ENCODE results near the gene SPRR2A. TPM values are rescaled to one million over a fixed set of nuclear protein-coding genes. Genes with fewer than 3 reads are reported as not detected.

Gene SPRR2A
- not detected for total RNA-seq

GRCh38 chr1:153057375-153057774 is at the start of gene SPRR2A:
TSS of gene SPRR2A (minus strand) at chr1:153057512. CDS start at chr1:153056735, 777 bp downstream.
- H3K27ac ChIP-seq, result no peak within 1 kb of the TSS
- H3K4me1 ChIP-seq, result no peaks in the 10 kb centered on the region
- no peak within 1 kb of the TSS for H3K9ac ChIP-seq (ENCODE audit: low read depth in 2 of 2, low read length in 2 of 2)
- no peaks in the 10 kb centered on the region for H3K27me3 ChIP-seq
- H3K4me3 ChIP-seq, result no peak within 1 kb of the TSS
- no peaks in the 10 kb centered on the region for H3K9me3 ChIP-seq
- no peak for TF ChIP-seq CTCF (IDR thresholded peaks at IDR 0.05)
- H3K36me3 ChIP-seq, result no peaks in the 10 kb centered on the region
- DNase-seq, result no peak
- intact Hi-C loops (cut with DNase I), result no loop called here

DNA sequence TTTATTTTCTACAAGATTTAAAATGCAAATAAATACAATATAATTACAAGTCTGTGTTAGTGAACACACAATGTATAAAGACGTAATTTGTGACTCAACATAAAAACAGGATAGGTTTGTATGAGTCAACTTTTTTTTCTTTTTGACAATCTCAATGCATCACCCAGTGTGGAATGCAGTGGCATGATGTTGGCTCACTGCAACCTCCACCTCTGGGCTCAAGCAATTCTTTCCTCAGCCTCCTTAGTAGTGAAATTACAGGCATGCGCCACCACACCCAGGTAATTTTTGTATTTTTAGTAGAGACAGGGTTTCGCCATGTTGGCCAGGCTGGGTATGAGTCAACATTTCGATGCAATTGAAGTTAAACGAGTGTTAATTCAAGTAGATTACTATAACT is 42.9 kb upstream of the SPRR2A start:
- H3K27ac ChIP-seq, result no peak overlapping the region

DNA sequence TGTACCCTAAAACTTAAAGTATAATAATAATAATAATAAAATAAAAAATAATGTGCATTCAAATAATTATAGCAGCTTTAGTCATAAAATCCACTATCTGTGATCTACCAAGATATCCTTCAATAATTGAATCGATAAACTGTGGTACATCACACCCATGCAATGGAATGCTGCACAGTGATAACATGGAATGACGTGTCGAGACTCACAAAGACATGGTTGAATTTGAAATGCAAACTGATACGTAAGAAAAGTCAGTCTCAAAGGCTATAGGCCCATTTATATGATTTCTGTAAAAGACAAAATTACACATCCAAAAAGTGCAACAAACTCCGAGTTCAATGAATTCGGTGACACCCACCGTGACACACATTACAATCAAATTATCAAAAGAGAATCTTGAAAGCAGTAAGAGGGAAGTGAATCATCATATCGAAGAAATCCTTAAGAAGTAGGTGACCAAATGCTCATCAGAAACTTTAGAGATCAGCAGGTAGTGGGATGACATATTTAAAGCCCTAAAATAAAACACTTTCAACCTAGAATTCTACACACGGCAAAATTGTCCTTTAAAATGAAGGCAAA is 42.2 kb upstream of the SPRR2A start:
- H3K36me3 ChIP-seq, result no peaks in the 10 kb centered on the region
- no peak for TF ChIP-seq CTCF (IDR thresholded peaks at IDR 0.05)
- no peak for DNase-seq
- no peaks in the 10 kb centered on the region for H3K4me1 ChIP-seq
- no peak overlapping the region for H3K4me3 ChIP-seq
- no peak overlapping the region for H3K27ac ChIP-seq
- H3K9me3 ChIP-seq, result no peaks in the 10 kb centered on the region
- intact Hi-C loops (cut with DNase I), result no loop called here
- no peaks in the 10 kb centered on the region for H3K27me3 ChIP-seq
- no peak overlapping the region for H3K9ac ChIP-seq (ENCODE audit: low read depth in 2 of 2, low read length in 2 of 2)

More for the DNA sequence above, 42.9 kb upstream of the SPRR2A start:
- H3K4me1 ChIP-seq, result no peaks in the 10 kb centered on the region
- no peak for DNase-seq
- no peak overlapping the region for H3K4me3 ChIP-seq
- H3K27me3 ChIP-seq, result no peaks in the 10 kb centered on the region
- intact Hi-C loops (cut with DNase I), result no loop called here
- H3K36me3 ChIP-seq, result no peaks in the 10 kb centered on the region
- TF ChIP-seq CTCF (IDR thresholded peaks at IDR 0.05), result no peak
- H3K9me3 ChIP-seq, result no peaks in the 10 kb centered on the region
- H3K9ac ChIP-seq (ENCODE audit: low read depth in 2 of 2, low read length in 2 of 2), result no peak overlapping the region

- no peak for TF ChIP-seq CTCF (IDR thresholded peaks at IDR 0.05)
- H3K27me3 ChIP-seq, result no peaks in the 10 kb centered on the region
- no peaks in the 10 kb centered on the region for H3K9me3 ChIP-seq
- no peak overlapping the region for H3K4me3 ChIP-seq
- no peak overlapping the region for H3K9ac ChIP-seq (ENCODE audit: low read depth in 2 of 2, low read length in 2 of 2)
- no peak overlapping the region for H3K27ac ChIP-seq
- H3K36me3 ChIP-seq, result no peaks in the 10 kb centered on the region
- intact Hi-C loops (cut with DNase I), result no loop called here
- no peaks in the 10 kb centered on the region for H3K4me1 ChIP-seq
- DNase-seq, result no peak
Observed at GRCh38 chr1:153095764-153096163, 38.5 kb upstream of the SPRR2A start.

DNA sequence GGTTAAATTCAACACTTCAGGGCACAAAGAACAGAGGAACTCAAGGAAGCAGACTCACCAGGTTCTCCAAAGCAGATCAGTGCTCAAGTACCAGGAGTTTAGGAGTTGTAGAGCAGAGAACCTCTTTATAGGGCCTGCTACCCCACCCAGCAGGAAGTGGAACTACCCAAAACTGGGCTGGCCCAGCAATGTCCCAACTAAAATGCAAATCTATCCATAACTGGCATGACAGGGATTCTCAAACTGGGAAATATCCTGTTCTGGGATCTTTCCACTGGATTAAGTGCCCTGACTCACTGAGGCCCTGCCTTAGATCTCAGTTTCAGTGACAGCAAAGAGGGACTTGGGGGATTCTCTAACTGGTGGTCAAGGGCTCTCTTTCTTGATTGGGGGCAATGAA is 37.1 kb upstream of the SPRR2A start, which contains the start of gene SPRR2E:
SPRR2E (minus strand) TSS at position 101 of the 400 bp plus-strand sequence. CDS start 775 bp downstream, outside the sequence.
- Histone ChIP-seq H3K27ac (no peak within 1 kb of the TSS), H3K4me3 (no peak within 1 kb of the TSS), H3K27me3 (no peaks in the 10 kb centered on the region), H3K9ac (ENCODE audit: low read depth in 2 of 2, low read length in 2 of 2) (no peak within 1 kb of the TSS), H3K9me3 (no peaks in the 10 kb centered on the region), H3K4me1 (no peaks in the 10 kb centered on the region), H3K36me3 (no peaks in the 10 kb centered on the region)
- no peak for DNase-seq
- intact Hi-C loops (cut with DNase I), result no loop called here
- TF ChIP-seq CTCF (IDR thresholded peaks at IDR 0.05), result no peak
